SH-SY5Y (cell line): ENCODE measurements around the gene PLSCR3.

Experiments
- GATA2 ChIP-seq: IDR thresholded peaks from 2 replicates; pipeline ENCODE4 v1.6.1; 2011; ENCODE audit warnings: mild to moderate bottlenecking, low read depth, low read length
- GATA3 ChIP-seq: IDR thresholded peaks from 2 replicates; pipeline ENCODE4 v1.6.1; 2011; ENCODE audit warnings: low read depth, mild to moderate bottlenecking, low read length, moderate library complexity

DNA sequence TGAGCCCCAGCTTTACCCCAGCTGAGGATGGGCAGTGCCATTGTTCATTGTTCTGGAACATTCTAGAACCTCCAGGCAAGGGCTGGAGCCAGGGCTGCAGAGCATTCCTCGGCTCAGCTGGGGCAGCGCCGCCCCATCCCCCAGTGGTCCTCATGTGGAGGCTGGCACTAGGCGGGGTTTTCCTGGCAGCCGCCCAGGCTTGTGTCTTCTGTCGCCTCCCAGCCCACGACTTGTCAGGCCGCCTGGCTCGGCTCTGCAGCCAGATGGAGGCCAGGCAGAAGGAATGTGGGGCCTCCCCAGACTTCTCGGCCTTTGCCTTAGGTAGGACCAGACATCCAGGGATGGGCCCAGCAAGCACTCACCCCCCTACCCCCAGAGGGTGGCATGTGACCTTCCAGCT is 39.3 kb downstream of the PLSCR3 start, which contains the start of gene TMEM95:
- TF ChIP-seq GATA3, result no peak
- TF ChIP-seq GATA2, result no peak
